ENCODE results near the gene MEX3A. TPM values are rescaled to one million over a fixed set of nuclear protein-coding genes. Genes with fewer than 3 reads are reported as not detected.

The MEX3A gene, protein sequence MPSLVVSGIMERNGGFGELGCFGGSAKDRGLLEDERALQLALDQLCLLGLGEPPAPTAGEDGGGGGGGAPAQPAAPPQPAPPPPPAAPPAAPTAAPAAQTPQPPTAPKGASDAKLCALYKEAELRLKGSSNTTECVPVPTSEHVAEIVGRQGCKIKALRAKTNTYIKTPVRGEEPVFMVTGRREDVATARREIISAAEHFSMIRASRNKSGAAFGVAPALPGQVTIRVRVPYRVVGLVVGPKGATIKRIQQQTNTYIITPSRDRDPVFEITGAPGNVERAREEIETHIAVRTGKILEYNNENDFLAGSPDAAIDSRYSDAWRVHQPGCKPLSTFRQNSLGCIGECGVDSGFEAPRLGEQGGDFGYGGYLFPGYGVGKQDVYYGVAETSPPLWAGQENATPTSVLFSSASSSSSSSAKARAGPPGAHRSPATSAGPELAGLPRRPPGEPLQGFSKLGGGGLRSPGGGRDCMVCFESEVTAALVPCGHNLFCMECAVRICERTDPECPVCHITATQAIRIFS
- total RNA-seq (2014; rRNA removed; shearing (Covaris generic)), result 6.8 and 11.9 TPM in 2 replicates

DNA sequence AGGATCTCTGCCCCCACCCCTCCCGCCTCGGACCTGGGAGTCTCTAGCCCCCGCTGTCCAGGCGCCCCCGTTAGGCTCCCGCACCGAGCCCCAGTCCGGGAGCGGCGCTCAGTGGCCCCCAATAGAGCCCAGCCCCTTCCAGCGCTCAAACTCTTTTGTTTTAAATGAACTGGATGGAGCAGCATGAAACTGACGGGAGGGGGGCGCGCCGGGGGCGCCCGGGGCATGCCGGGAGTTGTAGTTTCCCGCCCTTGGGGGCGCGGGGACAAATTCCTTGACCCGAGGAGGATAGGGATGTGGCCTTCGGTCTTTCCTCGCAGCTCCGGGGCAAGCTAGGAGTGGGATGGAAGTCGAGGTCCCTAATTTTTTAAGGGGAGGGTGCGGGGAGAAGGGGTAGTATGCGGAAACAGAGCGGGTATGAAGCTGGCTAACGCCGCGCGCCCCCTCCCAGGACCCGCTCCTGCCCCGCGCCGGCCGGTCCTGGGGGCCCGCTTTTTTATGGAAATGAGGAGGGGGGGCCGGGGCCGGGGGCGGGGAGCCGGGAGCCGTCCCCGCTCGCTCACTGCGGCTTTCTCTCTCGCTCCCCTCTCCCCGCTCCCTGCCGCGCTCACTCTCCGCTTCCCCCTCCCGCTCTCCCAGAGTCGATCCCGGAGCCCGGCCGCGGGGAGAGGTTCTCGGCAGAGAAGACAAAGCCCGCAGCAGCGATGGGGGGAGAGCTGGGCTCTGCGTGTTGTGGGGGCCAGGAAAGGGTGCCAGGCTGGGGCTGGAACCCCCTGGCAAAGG is at the start of gene MEX3A:
TSS of gene MEX3A (minus strand) at position 157 of the 783 bp plus-strand sequence. CDS start 467 bp downstream, outside the sequence.

DNA sequence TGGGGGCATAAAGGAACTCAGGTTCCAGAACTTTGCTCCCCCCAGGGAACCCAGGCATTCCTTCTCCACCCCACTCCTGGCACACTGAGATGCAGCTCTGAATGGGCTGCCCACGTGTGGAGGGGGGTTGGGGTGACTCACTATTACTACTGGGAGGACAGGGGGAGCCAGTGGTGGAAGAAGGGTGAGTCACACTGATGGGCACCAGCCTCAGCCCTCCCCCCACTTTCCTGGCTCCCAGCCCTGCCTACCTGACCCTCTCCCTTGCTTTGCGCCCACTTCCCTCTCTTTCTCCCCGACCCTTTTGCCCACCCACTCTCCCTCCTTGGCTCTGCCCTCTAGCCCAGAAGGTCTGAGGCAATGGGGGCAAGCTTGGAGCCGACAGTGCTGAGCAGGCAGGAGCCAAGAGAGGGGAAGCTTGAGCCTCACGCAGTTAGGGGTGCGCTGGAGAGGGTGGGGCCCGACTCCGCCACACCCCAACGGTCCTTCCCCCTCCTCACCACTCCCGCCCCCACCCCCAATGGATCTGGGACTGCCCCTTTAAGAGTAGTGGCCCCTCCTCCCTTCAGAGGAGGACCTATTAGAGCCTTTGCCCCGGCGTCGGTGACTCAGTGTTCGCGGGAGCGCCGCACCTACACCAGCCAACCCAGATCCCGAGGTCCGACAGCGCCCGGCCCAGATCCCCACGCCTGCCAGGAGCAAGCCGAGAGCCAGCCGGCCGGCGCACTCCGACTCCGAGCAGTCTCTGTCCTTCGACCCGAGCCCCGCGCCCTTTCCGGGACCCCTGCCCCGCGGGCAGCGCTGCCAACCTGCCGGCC is 32.0 kb upstream of the MEX3A start, which contains the start of gene LMNA:
TSS of gene LMNA (plus strand) at position 611 of the 818 bp plus-strand sequence. CDS start 208 bp downstream, outside the sequence.

DNA sequence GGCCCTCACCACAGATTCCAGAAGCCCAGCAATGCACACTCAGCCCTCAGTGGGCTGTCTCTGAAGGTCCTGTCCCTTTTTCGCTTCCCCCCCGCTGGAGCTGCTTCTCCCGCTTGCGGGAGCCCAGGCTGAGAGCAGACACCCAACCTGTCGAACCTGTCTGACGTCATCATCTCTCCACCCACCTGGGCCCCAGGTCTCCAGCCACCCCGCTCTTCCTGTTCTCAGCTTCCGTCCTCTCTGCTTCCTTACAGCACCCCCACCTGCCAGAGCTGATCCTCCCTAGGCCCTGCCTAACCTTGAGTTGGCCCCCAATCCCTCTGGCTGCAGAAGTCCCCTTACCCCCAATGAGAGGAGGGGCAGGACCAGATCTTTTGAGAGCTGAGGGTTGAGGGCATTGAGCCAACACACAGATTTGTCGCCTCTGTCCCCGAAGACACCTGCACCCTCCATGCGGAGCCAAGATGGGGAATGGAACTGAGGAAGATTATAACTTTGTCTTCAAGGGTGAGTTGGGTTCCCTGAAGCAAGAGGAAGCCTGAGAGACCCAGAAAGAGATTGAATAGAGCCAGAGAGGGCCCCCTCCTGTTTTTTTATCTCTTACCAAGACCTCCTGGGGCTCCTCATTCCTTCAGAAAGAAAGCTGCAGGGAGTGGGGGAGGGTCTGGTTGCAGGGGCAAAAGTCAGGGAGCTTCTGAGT is 21.2 kb downstream of the MEX3A start, which contains the start of gene RAB25:
TSS of gene RAB25 (plus strand) at position 224 of the 700 bp plus-strand sequence. CDS start at position 465, 241 bp downstream.

DNA sequence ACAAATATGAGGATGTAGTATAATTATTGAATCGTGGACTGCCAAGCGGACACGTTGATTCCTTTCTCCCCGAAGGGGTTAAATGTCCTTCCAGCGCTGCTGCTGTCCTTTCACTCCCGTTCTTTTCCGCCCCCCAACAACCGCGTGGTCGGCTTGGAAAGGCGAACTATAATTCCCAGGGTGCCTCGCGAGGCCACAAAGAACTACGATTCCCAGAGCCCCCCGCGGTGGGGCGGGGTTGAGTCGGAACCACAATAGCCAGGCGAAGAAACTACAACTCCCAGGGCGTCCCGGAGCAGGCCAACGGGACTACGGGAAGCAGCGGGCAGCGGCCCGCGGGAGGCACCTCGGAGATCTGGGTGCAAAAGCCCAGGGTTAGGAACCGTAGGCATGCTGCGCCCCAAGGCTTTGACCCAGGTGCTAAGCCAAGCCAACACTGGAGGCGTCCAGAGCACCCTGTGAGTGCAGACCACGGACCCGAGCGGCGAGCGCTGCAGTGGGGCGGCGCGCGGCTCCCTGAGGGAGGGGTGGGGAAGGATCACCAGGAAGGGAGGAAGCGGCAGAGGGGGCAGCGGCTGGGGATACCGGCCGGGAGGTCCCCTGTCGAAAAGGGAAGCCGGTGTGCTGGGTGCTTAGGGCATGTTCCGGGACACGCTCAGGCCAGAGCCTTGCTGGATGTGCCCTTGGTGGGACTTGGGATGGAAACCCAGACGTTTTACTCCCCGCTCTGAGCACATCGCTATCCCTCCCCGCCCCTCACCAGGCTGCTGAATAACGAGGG is 27.6 kb downstream of the MEX3A start, which contains the start of gene LAMTOR2:
TSS of gene LAMTOR2 (plus strand) at position 283 of the 781 bp plus-strand sequence. CDS start at position 391, 108 bp downstream.

DNA sequence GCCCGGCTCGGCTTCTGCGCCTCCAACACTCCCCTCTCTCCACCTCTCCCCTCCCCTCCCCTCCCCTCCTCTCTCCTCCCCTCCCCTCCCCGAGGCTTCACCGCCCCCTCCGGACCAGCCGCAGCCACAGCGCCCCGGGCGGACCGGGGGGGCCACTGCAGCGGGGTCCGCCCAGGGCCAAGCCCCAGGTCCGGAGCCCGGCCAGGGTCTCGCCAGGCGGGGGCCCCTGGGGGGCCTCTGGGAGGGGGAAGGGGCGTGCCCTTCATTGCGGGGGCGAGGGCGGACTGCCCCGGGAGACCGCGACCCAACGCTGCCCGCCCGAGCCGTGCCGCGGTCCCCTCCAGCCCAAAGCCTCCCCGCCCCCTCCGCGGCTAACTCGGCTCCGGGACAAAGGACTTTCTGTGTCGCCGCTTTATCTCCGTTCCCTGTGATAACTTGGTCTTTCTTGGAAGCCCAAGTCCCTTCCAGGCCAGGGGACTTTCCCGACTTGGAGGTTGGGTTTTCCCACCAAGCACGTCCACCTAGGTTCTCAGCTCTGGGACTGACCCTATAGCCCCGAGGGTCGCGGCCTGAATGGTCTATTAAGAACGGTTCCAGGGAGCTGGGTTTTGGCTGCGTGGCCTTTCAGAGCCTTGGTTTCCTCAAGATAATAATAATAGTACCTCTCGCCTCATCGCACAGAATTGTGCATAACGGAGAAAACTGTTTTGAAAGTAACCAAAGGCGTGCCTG is 28.3 kb downstream of the MEX3A start, which contains the start of gene UBQLN4:
TSS of gene UBQLN4 (minus strand) at position 31 of the 732 bp plus-strand sequence. CDS start 97 bp downstream, outside the sequence.

Other genes with a start within 250 kb of the MEX3A start
- 32.1 and 35.3 TPM in 2 replicates for gene GON4L, start 225.3 kb downstream of the MEX3A start, total RNA-seq (2014; rRNA removed; shearing (Covaris generic))
- gene SYT11, start 222.9 kb downstream of the MEX3A start, total RNA-seq (2014; rRNA removed; shearing (Covaris generic)), result 18.9 and 20.1 TPM in 2 replicates
- gene RIT1, start 171.1 kb downstream of the MEX3A start, total RNA-seq (2014; rRNA removed; shearing (Covaris generic)), result 19.9 and 22.4 TPM in 2 replicates
- 72.3 and 110 TPM in 2 replicates for gene KHDC4, start 148.1 kb downstream of the MEX3A start, total RNA-seq (2014; rRNA removed; shearing (Covaris generic))
- not detected in 2 replicates for gene RXFP4, start 140.8 kb downstream of the MEX3A start, total RNA-seq (2014; rRNA removed; shearing (Covaris generic))
- 548 and 632 TPM in 2 replicates for gene ARHGEF2, start 103.9 kb downstream of the MEX3A start, total RNA-seq (2014; rRNA removed; shearing (Covaris generic))
- gene SSR2, start 61.5 kb downstream of the MEX3A start, total RNA-seq (2014; rRNA removed; shearing (Covaris generic)), result 411 and 444 TPM in 2 replicates
- gene UBQLN4, start 28.7 kb downstream of the MEX3A start, total RNA-seq (2014; rRNA removed; shearing (Covaris generic)), result 35.8 and 38.4 TPM in 2 replicates
- 104 and 106 TPM in 2 replicates for gene LAMTOR2, start 27.7 kb downstream of the MEX3A start, total RNA-seq (2014; rRNA removed; shearing (Covaris generic))
- not detected in 2 replicates for gene RAB25, start 21.3 kb downstream of the MEX3A start, total RNA-seq (2014; rRNA removed; shearing (Covaris generic))
- gene LMNA, start 32.2 kb upstream of the MEX3A start, total RNA-seq (2014; rRNA removed; shearing (Covaris generic)), result 1,986 and 2,053 TPM in 2 replicates
- gene SEMA4A, start 71.1 kb upstream of the MEX3A start, total RNA-seq (2014; rRNA removed; shearing (Covaris generic)), result 0.11 and 0.29 TPM in 2 replicates
- 24.3 and 28.2 TPM in 2 replicates for gene SLC25A44, start 111.6 kb upstream of the MEX3A start, total RNA-seq (2014; rRNA removed; shearing (Covaris generic))
- 129 and 131 TPM in 2 replicates for gene PMF1, start 130.5 kb upstream of the MEX3A start, total RNA-seq (2014; rRNA removed; shearing (Covaris generic))
- 2.2 and 5.1 TPM in 2 replicates for gene BGLAP, start 159.7 kb upstream of the MEX3A start, total RNA-seq (2014; rRNA removed; shearing (Covaris generic))
- 20.0 and 20.7 TPM in 2 replicates for gene PAQR6, start 165.6 kb upstream of the MEX3A start, total RNA-seq (2014; rRNA removed; shearing (Covaris generic))
- 93.9 and 103 TPM in 2 replicates for gene SMG5, start 200.4 kb upstream of the MEX3A start, total RNA-seq (2014; rRNA removed; shearing (Covaris generic))
- gene TMEM79, start 201.9 kb upstream of the MEX3A start, total RNA-seq (2014; rRNA removed; shearing (Covaris generic)), result 3.1 and 4.0 TPM in 2 replicates
- gene GLMP, start 213.2 kb upstream of the MEX3A start, total RNA-seq (2014; rRNA removed; shearing (Covaris generic)), result 86.4 and 110 TPM in 2 replicates
- gene VHLL, start 216.8 kb upstream of the MEX3A start, total RNA-seq (2014; rRNA removed; shearing (Covaris generic)), result 0.19 TPM in 1 of 2 replicates, not detected in the other

Measured in A375 (cell line).